ENCODE results near the gene TMEM235.

The TMEM235 gene

DNA sequence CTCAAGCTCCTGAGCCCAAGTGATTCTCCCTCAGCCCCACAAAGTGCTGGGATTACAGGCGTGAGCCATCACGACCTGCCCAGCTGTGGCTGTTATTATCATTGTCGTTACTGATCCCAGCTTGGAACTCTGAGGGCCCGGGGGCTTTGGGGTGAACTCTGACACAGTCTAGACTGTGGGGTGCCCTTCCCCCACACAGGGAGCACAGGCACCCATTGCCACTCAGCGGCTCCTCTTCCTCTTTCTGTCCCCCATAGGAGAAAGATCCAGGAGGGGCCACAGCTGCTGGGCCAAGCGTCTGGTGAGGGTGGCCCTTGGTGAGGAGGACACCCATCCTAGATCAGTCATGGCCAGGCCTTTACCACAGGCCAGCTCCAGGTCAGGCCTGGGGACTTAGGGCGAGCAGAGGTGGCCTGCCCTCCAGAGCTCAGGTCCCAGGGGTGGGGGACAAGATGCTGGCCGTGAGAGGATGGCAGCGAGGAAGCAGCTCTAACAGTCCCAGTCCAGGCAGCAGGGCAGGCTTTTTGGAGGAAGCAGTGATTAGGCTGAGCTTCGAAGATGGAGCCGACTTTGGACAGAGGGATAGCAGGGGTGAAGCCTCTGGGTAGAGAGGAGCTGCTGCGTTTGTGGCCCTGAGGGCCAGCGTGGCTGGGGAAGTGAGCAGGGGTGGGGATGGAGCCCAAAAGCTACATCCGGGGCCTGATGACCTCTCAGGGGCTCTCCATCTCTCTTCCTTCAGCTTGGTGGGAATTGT, 24.7 kb downstream of the TMEM235 start:
- DNase-seq, result no peak

DNA sequence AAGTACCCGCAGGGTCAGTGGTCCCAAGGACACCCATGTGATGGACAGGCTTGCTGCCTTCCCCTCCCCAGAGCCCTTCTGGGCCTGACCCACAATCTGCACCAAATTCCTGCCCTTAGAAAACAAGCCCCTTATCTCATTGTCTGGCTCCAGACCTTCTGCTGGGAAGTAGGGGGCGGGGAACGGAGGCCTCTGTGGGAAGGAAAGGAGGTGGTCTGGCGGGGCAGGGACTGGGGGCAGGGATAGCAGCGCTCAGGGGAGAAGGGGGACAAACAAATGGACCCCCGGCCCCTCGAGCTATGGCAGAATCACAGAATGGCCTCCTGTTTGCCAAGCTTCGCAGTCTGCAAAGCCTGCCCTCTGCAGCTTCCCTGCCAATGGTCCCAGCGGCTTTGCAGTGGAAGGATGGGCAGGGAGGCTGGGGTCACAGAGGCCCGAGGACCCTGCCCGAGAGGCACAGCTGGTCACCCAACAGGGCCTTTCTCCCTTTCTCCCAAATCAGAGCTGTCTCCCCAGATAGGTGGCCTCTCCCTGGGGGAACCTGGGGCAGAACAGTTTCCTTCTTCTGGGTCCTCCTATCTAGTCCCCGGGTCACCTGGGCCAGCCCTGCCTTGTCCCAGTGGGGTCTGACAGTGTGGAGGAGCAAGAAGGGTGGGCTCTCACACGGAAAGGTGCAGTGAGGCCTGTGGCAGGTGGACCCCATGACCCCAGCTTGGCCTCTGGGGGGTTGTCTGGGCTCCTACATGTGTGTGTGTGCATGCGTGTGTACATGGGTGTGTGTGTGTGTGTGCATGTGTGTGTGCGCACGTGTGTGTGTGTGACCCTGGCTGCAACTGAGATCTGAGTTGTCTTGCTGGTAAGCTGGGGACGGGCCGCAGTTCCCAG, 25.5 kb downstream of the TMEM235 start:
- DNase-seq, result no peak

DNA sequence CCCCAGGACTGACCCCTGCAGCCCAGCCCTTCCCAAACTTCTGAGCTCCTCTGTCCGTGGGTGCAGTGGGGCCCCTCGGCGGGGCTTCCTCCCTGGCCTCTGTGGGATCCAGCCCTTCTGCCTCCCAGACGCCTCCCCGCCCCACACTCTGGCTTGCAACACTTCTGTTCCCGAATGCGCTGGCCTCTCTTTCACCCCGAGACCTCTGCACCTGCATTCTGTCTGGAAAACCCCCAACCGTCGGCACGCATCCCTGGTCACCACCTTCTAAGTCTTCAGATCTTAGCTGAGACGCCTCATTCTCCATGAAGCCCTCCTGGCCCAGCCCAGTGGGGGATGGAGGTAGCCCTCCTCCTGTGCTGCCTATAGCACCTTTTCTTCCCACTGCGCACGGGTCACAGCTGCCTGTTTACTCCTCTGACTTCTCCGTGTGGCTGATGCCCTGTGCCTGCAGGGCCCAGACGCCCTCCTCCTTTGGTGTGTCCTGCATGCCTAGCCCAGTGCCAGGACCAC, 26.4 kb downstream of the TMEM235 start:
- DNase-seq, result no peak

DNA sequence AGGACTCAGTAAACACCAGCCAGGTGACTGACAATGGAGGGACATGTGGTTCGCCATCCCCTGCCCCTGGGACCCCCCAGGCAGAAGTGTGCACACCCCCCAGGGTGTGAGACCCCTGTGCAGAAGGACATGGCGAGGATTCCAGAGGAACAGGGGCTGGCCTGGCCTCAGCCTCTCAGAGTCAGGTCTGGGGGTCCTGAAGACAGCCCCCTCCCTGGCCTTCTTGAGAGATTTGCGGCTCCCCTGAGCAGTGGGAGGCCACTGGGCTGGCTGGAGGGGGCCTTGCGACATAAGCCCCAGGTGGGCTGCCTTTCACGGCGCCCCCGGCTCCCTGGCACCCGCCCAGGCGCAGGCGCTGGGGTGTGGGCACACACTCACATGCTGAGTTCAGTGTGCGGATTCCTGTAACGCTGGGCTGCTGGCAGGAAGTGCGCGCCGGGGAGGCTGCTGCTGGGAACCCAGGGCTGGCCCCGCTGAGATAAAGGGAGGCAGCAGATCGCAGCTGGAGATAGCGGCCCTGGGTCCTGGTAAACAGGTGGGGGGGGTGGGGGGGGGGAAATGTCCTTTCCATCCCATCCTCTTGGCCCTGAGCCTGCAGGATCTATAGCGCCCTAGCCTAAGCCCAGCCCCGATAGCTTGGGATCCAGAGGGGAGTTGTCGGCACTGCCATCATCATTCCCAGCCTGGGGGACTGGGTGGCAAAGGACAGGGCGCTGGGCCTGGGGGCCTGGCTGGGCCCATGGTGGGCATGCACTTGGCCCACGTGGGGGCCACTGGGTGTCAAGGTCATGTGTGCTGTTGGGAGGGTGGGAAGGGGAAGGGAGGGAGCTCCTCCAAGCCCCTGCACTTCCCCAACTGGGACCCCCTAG, 27.1 kb downstream of the TMEM235 start:
- peak; percentile 79 for DNase-seq

DNA sequence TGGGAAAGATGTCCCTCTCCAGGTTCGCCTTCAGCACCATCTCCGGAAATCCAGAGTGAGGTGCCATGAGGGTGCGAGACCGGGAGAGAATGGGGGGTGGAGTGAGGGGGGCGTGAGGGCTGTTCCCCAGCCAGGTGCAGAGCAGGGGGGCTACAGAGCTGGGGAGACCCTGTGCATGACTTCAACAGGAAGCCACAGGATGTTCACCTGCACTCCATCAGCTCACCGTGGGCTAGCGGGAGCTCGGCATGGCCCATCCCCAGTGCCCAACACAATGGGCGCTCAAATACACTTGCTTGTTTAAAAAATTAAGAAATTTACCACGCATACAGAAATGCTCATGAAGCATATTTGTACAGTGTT, 27.7 kb downstream of the TMEM235 start:
- no peak for DNase-seq

DNA sequence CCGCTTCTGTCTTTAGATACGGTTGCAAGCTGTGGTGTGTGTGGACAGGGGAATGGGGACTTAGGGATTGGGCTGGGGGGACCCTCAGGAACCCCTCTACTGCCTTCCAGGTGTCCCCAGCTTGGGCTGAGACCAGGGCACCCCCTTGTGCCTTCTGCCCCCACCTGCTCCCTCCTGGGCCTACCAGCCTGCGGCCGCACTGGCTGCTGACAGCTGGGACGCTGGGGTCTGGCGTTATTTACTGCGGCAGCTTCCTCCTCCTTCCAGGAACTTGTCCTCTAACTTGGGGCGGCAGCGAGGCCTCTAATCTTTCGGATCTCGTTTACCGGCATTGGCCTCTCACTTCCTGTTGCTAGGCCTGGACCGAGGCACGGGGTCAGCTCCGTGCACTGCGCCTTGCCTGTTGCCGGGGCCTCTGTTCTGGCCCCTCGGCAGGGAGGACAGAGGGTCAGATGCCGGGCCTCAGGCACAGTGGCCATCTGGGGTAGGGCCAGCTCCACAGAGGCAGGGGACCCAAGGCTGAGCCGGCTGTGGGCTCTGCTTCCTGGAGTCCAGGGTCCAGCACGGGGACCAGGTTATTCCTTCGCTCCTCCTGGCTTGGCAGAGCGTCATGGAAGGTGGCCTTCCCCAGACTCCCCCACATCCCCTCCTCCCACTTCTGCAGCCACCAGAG, 31.8 kb downstream of the TMEM235 start:
- DNase-seq, result no peak

DNA sequence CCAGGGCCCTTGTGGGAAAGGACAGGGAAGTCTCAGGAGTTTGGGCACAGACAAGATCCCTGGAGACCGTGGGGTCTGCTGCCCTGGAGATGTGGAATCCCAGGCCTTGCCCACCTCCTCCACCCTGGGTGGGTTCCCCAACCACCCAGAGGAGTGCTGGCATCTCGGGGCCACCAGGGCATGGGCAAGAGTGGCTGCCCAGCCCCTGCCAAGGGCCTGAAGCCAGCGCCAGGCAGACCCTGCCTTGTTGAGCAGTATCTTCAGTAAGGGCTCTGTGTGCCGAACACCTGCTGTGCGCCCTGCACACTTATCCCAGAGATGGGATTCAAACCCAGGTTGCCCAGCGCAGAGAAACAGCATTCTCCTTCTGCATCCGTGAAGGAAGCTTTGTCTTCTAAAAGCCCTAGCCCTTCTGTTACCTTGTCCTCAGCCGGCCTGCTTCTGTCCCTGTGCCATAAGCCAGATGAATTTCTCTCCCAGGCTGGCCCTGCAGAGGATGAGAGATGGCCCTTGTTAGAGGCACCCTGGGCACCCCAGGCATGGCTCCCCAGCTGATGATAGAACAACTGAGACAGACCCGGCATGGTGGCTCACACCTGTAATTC, 32.4 kb downstream of the TMEM235 start:
- no peak for DNase-seq

DNA sequence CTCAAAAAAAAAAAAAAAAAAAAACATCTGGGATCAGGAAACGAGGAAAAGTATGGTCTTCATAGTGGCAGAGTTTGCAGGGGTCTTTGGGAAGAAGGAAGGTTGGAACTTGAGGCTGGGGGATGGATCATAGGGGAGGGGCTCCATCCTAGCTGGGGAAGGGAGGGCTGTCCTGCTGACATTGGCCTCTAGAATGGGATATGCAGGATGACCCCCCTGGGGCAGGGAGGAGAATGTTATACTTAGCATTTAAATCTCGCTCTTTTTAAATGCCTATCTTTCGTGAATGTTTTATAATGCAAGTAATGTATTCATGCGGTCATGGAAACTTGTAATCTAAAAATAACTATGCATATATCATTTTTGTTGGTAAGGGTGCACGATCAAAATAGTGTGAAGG, 33.2 kb downstream of the TMEM235 start:
- no peak for DNase-seq

DNA sequence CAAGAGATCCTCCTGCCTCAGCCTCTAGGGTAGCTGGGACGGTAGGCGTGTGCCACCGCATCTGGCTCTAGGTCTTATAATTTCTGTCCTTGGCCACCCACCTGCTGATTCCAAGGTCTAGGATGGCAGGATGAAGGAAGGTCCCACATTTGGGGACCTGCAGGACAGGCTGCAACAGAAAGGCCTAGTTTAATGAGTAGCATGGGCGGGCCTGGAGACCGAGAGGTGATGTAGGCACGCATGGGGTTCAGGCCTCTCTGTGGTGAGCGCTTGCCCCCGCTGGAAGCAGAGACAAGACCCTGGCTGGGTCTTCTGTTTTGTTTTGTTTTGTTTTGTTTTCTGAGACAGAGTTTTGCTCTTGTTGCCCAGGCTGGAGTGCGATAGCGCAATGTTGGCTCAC, 33.7 kb downstream of the TMEM235 start:
- DNase-seq, result no peak

DNA sequence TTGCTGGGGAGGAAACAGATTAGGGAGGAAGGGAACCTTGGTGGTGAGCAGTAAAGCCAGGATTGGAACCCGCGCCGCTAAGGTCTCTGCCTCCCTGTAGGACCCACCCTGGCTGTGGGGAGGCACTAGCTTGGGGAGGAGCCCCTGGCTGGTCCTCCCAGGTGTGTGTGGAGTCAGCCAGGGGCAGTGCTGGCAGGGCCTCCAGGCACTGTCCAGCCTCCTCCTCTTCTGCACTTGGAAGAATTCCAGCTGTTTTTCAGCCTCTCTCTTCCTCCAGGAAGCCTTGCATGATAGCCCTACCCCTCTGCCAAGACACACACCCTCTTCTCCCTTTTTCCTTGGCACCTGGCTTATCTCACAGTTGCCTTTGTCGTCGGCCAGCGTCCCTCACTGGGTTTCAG, 34.8 kb downstream of the TMEM235 start:
- no peak for DNase-seq

DNA sequence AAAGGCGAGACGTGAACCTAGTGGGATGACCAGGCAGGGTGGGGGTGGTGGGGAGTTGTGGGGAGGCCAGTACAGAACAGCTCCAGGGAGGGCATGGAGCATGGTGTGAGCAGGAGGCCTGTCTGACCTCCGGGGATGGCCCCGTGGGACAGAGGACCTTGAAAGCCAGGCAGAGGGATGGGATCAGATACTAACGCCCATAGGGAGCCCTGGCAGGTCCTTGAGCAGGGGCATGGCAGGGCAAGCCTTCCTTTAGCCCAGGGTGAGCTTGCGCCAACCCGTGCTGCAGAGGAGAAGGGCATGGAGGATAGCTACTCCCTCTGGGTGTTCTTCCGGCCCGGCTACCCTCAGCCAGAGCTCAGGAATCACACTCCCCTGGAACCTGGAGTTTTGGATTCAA, 35.3 kb downstream of the TMEM235 start:
- no peak for DNase-seq

DNA sequence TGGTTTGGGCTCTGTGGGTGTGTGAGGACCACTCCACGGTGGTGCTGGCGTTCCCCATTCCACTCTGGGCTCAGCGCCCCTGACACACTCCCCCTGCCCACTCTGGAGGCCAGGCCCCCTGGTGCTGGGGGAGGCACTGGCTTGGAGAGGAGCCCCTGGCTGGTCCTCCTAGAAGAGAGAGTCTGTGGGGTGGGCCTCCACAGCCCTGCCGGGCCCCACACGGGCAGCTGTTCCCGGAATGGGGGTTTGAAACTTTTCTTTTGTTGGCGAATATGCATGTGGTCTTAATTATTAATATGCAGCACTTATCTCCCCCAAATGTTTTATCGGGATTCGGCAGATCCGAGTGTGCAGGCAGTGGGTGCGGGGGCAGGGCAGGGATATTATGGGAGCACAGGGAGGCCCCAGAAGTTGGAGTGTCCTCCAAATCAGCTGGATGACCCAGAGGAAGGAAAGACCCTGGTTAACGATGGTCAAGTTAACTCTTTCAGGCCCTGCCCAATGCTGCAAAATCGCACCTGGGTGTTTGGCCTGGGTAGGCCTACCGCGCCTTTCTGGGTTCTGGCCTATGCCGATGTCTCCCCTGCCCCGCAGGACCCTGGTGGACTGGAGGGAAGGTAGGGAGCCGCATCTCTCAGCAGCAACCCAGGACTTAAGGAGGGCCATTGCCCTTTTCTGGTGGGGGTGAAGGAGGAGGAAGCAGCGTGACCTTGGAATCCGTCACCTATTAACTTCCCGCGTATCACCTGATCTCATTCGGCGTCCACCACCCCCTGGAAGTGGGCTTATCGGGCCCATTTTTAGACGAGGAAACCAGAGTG, 36.0 kb downstream of the TMEM235 start:
- no peak for DNase-seq

DNA sequence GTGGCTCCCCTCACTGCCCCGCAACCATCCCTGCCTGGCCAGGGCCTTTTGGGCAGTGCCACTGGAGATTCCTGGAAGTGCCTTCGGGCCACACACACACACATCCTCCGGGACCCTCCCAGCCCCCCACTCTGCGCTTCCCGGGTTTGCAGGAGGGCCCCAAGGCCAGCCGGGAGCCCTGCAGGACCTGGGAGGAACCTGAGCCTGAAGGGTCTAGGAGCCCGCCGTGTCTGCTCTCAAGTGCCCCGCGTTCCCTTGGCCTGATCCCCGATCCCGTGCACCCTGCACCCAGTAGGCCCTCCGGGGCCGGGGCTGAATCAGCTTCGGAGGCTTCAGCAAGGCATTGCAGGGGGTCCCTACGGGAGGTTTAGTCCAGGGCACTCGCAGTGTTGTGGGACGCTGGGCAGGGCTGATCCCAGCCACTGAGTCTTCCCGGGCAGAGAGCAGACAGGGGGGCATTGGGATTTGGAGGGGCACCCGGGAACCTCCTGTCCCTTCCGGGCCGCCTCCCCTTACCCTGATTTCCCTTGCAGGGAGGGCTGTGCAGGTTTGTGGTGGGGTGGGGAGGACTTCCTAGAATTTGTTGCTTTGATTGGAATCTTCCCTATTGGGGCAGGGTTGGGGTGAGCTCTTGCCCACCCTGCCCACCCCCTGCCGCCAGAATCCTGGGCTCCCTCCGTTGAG, 36.9 kb downstream of the TMEM235 start:
- DNase-seq, result no peak

DNA sequence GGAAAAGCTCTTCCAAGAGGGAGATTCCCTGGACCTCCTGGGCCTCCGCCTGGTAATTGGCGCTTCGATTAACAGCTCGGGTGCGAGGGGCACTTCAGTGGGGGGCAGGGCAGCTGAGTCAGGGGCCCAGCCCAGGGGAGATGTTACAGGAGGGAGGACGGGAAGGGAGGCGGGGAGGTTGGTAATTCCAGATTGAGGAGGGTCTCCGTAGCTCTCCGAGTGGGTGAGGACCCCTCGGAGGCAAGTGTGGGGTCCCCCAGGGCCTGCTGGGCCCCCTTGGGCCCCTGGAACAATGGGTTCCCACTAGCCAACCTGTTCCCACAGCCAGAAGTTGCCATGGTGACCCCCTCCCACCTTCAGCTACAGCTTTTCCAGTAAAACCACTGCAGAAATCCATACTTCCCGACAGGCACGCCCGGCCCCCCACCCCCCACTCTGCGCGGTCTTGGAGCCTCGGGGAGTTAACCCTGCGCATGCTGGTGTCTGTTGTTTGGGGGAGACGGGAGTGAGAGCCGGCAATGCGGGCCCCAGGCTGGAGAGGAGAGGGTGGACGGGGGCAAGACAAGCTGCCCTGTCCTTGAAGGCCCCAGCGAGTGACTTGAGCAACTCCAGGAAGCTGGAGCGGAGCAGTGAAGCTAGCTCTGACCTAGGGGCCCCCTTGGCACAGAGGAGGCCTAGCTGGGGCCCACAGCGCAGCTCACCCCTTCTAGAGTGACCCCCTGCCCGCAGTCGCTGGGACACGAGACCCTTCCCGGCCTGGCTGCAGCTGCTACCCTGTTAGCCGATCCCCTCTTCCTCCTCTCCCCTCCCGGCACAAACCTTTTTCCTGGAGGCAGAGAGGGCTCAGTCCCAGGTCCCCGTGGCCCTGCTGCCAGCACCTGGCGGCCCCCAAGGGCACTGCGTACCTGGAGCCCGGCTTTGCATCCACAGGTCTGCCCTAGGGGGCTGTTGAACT, 37.8 kb downstream of the TMEM235 start:
- DNase-seq, result no peak

DNA sequence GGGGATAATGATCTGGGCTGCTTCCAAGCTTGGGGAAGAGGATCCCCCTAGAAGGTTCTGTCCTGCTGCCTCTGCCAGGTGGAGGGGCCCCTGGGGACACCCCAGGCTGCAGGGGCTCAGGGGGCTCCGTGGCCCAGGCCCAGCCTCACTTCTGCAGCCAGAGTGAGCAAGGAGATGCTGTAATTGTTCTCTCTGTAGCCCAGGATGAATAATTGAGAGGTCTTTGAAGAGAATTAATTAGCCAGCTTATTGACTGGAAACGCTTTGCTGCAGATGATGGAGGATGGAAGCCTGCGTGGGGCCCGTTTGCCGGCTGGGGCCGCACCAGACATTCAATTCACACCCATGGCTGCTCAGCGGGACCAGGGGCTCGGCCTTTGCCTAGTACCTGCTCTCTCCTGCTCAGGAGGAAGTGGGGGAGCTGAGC, 38.5 kb downstream of the TMEM235 start:
- no peak for DNase-seq

DNA sequence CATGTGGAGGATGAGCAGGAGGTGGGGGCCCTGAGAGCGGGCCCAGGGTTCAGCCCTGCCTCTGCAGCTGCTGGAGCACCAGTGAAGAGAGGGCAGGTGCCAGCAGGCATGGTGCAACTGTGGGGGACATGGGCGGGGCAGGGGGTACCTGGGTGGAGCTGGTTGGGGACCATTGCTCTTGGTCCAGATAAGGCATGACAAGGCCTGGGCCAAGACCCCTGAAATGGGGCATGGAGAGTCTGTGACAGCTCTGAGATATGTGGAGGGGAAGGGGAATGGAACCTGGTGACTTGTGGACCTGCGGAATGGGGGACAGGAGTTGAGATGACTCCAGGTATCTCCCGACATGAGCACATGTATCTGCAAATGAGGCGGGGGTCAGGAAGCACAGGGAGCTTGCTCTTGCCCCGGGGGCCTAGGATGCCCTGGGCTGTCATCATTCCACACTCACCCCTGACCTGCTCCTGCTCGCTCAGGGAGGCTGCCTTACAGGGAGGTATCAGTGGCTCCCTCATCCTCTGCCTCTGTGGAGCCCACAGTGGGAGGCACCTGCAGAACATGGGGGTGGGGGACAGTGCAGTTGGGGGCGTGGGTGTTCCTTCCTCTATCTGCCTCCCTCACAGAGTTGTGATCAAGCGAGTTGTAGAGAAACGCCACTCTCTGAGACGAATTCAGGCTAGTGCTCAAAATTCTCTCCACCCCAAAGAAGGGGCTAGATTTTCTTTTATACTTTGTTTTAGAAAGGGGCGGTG, 40.2 kb downstream of the TMEM235 start:
- DNase-seq, result no peak

DNA sequence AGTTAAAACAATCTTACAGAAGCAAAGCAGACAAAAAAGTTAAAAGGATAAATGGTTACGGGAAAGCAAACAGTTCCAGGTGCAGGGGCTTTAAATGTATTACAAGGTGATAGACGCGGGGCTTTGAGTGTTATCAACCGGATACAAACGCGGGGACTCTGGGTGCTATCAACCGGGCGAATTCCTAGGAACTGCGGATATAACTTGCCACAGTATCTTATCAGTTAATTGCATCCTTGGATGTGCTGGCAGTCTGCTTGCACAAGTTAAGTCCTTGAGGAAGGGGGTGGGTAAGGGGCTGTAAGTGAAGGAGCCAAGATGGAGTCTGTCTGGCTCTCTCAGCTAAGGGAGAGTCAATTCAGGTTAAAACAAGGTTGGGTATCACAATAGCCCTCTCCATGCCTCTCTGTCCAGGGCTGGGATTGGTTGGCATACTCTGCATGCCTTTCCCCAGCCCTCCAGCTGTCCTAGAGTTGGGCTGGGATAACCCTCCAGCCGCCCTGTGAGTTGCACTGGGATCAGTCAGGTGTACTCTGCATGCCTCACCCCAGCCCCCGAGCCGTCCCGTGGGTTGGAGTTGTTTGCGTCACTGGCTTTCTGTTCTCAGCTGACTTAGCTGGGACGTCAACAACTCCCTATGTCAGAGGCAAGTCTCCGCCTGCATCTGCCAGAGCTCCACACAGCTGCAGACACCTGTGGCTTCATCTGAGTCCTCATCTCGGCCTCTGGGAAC, 40.9 kb downstream of the TMEM235 start:
- DNase-seq, result peak; percentile 60

DNA sequence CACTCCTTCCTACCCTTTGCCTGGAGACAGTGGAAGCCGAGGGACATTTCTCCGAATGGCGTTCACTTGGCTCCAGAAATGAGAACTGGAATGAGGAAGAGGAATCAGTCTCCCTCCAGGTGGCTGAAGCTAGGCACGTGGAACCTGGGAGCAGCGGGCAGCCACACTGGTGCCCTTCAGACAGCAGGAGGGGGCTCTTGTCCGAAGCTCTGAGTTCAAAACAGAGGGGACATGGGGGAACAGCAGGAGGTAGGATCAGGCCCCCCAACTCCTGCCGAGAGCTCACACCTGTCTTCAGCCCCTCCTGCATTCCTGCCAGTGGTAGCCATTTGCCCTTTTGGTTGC, 41.5 kb downstream of the TMEM235 start:
- DNase-seq, result no peak

All from stimulated activated CD8-positive, alpha-beta memory T cell treated with anti-CD3 and anti-CD28 coated beads, Interleukin-4, amount 100 ng/mL, for 48 hours (primary cell).